ENCODE measurements around the gene CDC25C.
"Not testable (repeated sequence)": the region's sequence is repeated elsewhere in the genome, so short reads cannot be mapped to it uniquely, and the experiment has no call there.

Gene CDC25C

GRCh38 chr5:138275379-138275782 is 56.2 kb downstream of the CDC25C start:
- no peak for DNase-seq (ENCODE audit: low read depth)

GRCh38 chr5:138274189-138274853 is 57.3 kb downstream of the CDC25C start, which contains the start of gene GFRA3:
GFRA3 (minus strand) TSS chr5:138274621; CDS start chr5:138274424, 197 bp downstream.
- DNase-seq (ENCODE audit: low read depth), result no peak

GRCh38 chr5:138273834-138274188 is 57.8 kb downstream of the CDC25C start:
- DNase-seq (ENCODE audit: low read depth), result no peak

GRCh38 chr5:138272681-138273080 is 58.9 kb downstream of the CDC25C start:
- no peak for DNase-seq (ENCODE audit: low read depth)

- no peak for DNase-seq (ENCODE audit: low read depth)
These were observed 60.3 kb downstream of the CDC25C start for GRCh38 chr5:138271281-138271680.

- no peak for DNase-seq (ENCODE audit: low read depth)
These were observed 67.4 kb downstream of the CDC25C start for GRCh38 chr5:138264183-138264582.

GRCh38 chr5:138263581-138263980 is 68.0 kb downstream of the CDC25C start:
- no peak for DNase-seq (ENCODE audit: low read depth)

GRCh38 chr5:138258704-138259292 is 72.8 kb downstream of the CDC25C start:
- DNase-seq (ENCODE audit: low read depth), result no peak

GRCh38 chr5:138257583-138257982 is 74.0 kb downstream of the CDC25C start:
- DNase-seq (ENCODE audit: low read depth), result no peak

GRCh38 chr5:138252944-138253343 is 78.7 kb downstream of the CDC25C start:
- no peak for DNase-seq (ENCODE audit: low read depth)

- not testable (repeated sequence) for DNase-seq (ENCODE audit: low read depth)
These were observed 83.8 kb downstream of the CDC25C start for GRCh38 chr5:138247800-138248199.

GRCh38 chr5:138246822-138247221 is 84.8 kb downstream of the CDC25C start:
- no peak for DNase-seq (ENCODE audit: low read depth)

GRCh38 chr5:138246334-138246733 is 85.3 kb downstream of the CDC25C start:
- no peak for DNase-seq (ENCODE audit: low read depth)

GRCh38 chr5:138245717-138246116 is 85.9 kb downstream of the CDC25C start:
- DNase-seq (ENCODE audit: low read depth), result no peak

- DNase-seq (ENCODE audit: low read depth), result no peak
These were observed 87.8 kb downstream of the CDC25C start for GRCh38 chr5:138243794-138244193.

GRCh38 chr5:138241688-138242571 is 89.7 kb downstream of the CDC25C start:
- no peak for DNase-seq (ENCODE audit: low read depth)

- DNase-seq (ENCODE audit: low read depth), result no peak
These were observed 90.8 kb downstream of the CDC25C start for GRCh38 chr5:138240650-138241385.

- DNase-seq (ENCODE audit: low read depth), result no peak
These were observed 93.6 kb downstream of the CDC25C start for GRCh38 chr5:138238034-138238433.

Data from stimulated activated CD8-positive, alpha-beta memory T cell treated with anti-CD3 and anti-CD28 coated beads, Interleukin-15, amount 100 ng/mL, for 1 hour (primary cell).